GM12865 (cell line): ENCODE measurements around the gene DKK3.

Experiments used
- DNase-seq: peaks from one replicate; pipeline ENCODE4 v3.0.0; 2010; ENCODE audit warnings: low read depth
- H3K4me3 ChIP-seq: 2 replicates; pipeline ENCODE4 v1.5.1; 2011; ENCODE audit warnings: mild to moderate bottlenecking, low read depth, low read length, control low read depth
- CTCF ChIP-seq: IDR thresholded peaks from 2 replicates; pipeline ENCODE4 v1.5.1; 2011; ENCODE audit warnings: low read length, control low read depth, low read depth, inconsistent platforms; ENCODE audit not compliant: insufficient read depth; ENCODE audit errors: missing control alignments

Gene DKK3

GRCh38 chr11:11963067-11963466 lies 45.4 kb downstream of the DKK3 start:
- no peak for TF ChIP-seq CTCF
- no peak for DNase-seq
- no peak overlapping the region for H3K4me3 ChIP-seq

GRCh38 chr11:11961399-11962028 lies 46.9 kb downstream of the DKK3 start:
- DNase-seq, result no peak
- no peak for TF ChIP-seq CTCF
- no peak overlapping the region for H3K4me3 ChIP-seq

GRCh38 chr11:11960687-11961086 lies 47.7 kb downstream of the DKK3 start:
- no peak for TF ChIP-seq CTCF

GRCh38 chr11:11959601-11960000 lies 48.8 kb downstream of the DKK3 start:
- DNase-seq, result no peak
- TF ChIP-seq CTCF, result no peak
- no peak overlapping the region for H3K4me3 ChIP-seq

More at GRCh38 chr11:11960687-11961086, 47.7 kb downstream of the DKK3 start:
- H3K4me3 ChIP-seq, result no peak overlapping the region
- DNase-seq, result peak; percentile 5

GRCh38 chr11:11958403-11959231 lies 49.8 kb downstream of the DKK3 start:
- H3K4me3 ChIP-seq, result no peak overlapping the region
- DNase-seq, result no peak
- no peak for TF ChIP-seq CTCF

GRCh38 chr11:11956006-11956405 lies 52.4 kb downstream of the DKK3 start:
- no peak for TF ChIP-seq CTCF
- no peak for DNase-seq
- no peak overlapping the region for H3K4me3 ChIP-seq
